Occipital lobe (tissue), 2 donors: ENCODE results near the gene NME2. TPM values are rescaled to one million over a fixed set of nuclear protein-coding genes. Genes with fewer than 3 reads are reported as not detected.
"Not testable (repeated sequence)": the region's sequence is repeated elsewhere in the genome, so short reads cannot be mapped to it uniquely, and the experiment has no call there.

ENCODE experiments used
- DNase-seq: peaks from one replicate; lab custom pipeline; 2025; lab: John Stamatoyannopoulos, UW
- total RNA-seq: library from RNA; depleted of rRNA; stranded (reverse); fragments of >200 nt; gene quantifications from one replicate; pipeline ENCODE4 v1.2.3, GENCODE V29; 2014

The NME2 gene
- total RNA-seq, result 160 TPM

DNA sequence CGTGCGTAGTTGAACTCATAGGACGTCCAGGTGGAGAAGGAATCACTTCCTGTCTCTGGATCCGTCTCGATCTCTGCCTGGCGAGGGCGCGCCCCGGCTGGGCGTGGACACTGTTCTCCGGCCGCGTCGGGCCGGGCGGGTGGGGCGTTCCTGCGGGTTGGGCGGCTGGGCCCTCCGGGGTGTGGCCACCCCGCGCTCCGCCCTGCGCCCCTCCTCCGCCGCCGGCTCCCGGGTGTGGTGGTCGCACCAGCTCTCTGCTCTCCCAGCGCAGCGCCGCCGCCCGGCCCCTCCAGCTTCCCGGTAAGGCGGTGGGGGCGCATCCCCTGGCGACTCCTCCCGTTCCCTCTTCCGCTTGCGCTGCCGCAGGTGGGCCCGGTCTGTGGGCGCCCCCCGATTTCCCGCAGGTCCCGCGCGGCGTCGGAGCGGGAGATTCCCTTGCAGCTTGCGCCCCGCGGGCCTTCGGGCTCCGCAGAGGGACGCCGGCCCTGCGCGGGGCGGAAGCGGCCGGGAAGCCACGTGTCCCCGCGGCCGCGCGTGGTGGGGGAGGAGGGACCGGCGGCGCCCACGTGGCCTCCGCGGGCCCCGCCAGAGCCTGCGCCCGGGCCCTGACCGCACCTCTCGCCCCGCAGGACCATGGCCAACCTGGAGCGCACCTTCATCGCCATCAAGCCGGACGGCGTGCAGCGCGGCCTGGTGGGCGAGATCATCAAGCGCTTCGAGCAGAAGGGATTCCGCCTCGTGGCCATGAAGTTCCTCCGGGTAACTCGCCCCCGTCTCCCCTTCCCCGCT is at the start of gene NME2:
TSS of gene NME2 (plus strand) at position 214 of the 789 bp plus-strand sequence. CDS start at position 634, 420 bp downstream.
- peak; percentile 60 for DNase-seq

DNA sequence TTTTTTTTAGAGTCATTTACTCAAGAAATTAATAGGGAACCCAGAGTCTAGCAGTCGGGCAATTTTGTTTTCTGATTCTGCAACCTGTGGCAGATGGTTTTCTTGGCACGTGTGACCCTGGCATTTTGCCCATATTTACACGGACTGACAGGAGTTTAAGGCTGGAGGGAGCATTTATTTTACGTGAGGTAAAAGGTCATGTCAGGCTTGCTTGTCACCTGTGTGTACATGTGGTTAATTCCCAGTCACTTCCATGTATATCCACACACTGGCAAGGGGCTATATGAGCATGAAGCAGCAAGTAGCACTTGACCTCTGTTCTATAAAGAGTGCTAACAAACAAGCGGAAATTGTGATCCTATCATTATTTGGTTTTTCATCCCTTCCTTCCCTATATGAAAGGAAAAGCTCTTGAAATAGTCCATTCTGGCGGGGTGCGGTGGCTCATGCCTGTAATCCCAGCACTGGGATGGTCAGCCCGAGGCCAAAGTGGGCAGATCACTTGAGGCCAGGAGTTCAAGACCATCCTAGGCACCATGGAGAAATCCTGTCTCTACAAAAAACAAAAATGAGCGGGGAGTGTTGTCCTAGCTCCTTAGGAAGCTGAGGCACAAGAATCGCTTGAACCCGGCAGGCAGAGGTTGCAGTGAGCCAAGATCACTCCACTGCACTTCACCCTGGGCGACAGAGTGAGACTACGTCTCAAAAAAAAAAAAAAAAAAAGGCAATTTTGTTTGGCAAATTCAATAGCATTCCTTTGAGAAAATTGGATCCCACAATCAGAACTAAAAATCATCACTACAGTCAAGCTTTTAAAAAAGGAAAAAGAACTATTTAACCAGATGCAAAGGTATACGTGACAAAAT is 47.6 kb upstream of the NME2 start:
- DNase-seq, result no peak

- no peak for DNase-seq
Observed at GRCh38 chr17:51119415-51120356, 46.5 kb upstream of the NME2 start.

DNA sequence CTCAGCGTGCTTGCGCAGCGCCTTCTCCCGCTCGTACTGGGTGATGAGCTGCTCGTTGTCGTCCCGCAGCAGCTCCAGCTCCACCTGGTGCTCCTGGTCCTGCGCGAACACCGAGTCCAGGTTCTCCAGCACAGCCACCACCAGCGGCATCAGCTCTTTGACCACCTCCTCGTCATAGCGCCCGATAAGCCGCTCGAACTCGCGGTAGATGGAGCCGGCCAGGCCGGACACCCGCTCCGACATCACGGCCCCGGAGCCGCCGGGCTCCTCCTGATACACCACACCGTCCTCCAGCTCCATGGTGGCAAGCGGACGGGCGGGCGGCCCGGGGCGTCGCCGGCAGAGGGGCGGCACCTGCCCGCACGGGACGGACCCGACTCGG is 45.9 kb upstream of the NME2 start:
- DNase-seq, result peak; percentile 36

- DNase-seq, result peak; percentile 90
Observed at GRCh38 chr17:51120739-51121619, 45.2 kb upstream of the NME2 start, which contains the start of gene SPAG9. Gene SPAG9 (minus strand): TSS chr17:51120868. CDS start chr17:51120656, 212 bp downstream.

- DNase-seq, result peak; percentile 73
Observed at GRCh38 chr17:51121620-51122472, 44.4 kb upstream of the NME2 start.

DNA sequence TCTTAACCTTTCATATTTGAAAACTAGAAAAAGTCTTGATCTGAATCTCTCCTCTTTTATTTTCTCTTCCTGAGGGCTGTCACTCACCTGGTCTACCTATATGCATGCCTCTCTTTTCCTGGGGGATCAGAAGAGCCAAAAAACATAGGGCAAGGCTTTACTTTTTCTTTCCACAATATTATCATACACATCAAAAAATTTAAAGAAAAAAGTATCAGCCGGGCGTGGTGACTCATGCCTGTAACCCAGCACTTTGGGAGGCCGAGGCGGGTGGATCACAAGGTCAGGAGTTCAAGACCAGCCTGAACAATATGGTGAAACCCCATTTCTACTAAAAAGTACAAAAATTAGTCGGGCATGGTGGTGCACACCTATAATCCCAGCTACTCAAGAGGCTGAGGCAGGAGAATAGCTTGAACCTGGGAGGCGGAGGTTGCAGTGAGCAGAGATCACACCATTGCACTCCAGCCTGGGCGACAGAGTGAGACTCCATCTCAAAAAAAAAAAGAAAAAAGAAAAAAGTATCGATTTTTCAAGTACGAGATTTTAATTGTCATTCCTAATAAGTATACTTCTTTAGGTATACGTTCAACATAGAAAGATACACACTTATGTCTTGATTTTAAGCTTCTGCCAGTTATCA is 43.6 kb upstream of the NME2 start:
- not testable (repeated sequence) for DNase-seq

DNA sequence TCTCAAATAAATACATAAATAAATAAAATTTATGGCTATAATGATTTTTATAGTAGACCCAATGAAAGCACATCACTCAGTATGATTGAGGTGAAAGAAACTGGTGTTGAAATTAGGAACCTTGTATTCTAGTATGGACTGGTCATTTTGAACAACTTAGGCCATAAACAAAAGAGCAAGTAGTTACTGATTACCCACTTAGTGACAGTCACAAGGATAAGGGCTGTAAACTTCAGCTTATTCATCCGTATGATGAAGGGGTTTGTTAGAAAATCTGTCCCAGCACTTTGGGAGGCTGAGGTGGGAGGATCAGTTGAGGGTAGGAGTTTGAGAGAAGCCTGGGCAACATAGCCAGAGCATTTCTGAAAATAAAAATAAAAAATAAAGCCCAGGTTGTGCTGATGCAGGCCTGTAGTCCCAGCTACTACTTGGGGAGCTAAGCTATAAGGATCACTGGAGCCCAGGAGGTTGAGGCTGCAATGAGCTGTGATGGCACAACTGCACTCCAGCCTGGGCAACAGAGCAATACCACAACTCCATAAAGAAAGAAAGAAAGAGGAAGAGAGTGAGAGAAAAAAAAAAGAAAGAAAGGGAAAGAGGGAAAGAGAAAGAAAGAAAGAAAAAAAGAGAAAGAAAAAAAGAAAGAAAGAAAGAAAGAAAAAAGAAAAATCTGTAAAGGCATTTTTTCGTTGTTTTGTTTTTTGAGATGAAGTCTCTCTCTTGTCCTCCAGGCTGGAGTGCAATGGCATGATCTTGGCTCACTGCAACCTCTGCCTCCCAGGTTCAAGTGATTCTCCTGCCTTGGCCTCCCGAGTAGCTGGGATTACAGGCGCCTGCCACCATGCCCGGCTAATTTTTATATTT is 41.3 kb upstream of the NME2 start:
- no peak for DNase-seq

DNA sequence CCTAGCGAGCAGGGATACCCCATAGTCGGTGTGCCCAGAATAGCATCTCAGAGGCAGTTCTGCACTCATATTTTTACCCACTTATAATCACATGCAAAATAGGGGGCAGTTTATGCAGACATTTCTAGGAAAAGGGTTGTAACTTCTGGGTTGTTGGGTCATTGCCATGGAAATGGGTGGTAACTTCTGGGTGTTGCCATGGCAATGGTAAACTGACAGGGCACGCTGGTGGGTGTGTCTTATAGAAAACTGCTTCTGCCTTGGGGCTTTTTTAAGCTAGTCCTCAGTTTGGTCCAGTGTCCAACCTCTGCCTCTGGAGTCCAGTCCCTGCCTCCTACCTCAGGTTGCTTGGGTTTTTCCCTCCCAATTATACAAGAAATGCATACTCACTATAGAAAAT is 38.1 kb upstream of the NME2 start:
- no peak for DNase-seq

GRCh38 chr17:51132964-51133319 is 33.3 kb upstream of the NME2 start:
- no peak for DNase-seq

- DNase-seq, result no peak
Observed at GRCh38 chr17:51133365-51133764, 32.8 kb upstream of the NME2 start.

GRCh38 chr17:51135956-51136355 is 30.3 kb upstream of the NME2 start:
- no peak for DNase-seq

DNA sequence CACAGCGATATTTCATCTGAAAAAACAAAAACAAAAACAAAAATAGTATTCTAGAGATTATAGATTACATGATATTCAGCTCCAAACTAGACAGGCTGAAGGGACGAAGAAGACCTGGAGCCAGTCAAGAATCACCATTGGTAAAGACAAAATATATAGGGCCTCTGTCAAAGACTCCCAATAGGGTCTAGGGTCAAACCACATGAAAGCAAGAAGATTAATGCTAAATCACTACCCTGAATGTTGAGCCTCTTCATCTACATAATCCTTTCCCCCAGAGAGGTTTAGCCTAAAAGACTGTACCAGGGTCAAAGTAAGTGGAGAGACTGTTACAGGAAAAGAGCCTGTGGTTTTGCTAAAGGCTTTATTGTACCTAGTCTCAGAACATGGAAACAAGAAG is 23.6 kb upstream of the NME2 start:
- DNase-seq, result no peak

GRCh38 chr17:51144266-51145022 is 21.8 kb upstream of the NME2 start:
- no peak for DNase-seq

DNA sequence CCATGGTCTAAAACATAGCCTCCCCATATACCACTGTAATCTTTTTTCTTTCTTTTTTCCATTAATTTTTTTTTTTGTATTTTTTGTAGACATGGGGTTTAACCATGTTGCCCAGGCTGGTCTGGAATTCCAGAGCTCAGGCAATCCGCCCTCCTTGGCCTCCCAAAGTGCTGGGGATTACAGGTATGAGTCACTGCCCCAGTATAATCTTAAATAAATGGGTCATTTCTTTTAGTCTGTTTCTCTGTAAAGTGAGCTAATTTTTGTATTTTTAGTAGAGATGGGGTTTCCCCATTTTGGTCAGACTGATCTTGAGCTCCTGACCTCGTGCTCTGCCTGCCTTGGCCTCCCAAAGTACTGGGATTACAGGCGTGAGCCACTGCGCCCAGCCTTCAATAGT is 18.6 kb upstream of the NME2 start:
- no peak for DNase-seq

GRCh38 chr17:51149163-51149562 is 17.0 kb upstream of the NME2 start:
- DNase-seq, result no peak

- DNase-seq, result no peak
Observed at GRCh38 chr17:51150932-51151331, 15.3 kb upstream of the NME2 start.
